ENCODE results near the gene ITPRID1. TPM values are rescaled to one million over a fixed set of nuclear protein-coding genes. Genes with fewer than 3 reads are reported as not detected.

Gene ITPRID1
- total RNA-seq, 1 donor from 2014 or later: not detected

DNA sequence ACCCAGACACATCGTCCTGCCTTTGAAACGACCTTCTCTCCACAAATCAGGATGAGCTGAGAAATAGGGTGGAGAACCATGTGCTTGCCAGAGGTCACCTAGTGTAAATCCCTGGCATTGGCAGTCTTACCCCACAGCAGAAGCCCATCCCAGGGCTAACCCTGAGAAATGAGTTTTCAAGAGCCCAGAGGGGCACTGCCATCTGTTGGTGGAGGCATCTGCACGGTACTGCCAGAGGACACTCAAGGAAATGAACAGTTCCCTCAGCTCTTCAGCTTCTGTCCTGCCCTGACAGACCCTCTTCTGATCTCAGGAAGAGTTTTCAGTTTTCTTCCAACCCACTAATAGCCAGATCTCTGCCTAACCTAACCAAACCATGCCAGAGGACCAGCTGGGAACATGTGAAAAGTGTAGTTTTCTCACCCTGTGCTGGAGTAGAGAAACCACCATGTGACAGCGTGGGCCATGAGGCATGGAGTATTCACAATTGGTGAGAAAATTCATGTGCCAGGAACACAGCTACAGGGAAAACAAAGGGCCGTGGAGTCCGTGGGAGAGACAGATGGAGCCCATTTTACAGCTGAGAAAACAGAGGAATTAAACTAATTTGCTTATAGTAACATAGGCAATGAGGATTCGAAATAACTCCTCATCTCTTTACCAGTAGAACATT lies 37.7 kb upstream of the ITPRID1 start:
- no peaks in the 10 kb centered on the region for H3K36me3 Mint-ChIP-seq (ENCODE audit: unreplicated experiment)
- peaks cover 17% of the 10 kb centered on the region for H3K27me3 Mint-ChIP-seq (ENCODE audit: unreplicated experiment)
- no peak overlapping the region for H3K27ac Mint-ChIP-seq (ENCODE audit: unreplicated experiment)
- no peaks in the 10 kb centered on the region for H3K9me3 Mint-ChIP-seq (ENCODE audit: unreplicated experiment)
- no peak for DNase-seq (ENCODE audit: extremely low spot score, unreplicated experiment)
- TF ChIP-seq, protein P1, sequence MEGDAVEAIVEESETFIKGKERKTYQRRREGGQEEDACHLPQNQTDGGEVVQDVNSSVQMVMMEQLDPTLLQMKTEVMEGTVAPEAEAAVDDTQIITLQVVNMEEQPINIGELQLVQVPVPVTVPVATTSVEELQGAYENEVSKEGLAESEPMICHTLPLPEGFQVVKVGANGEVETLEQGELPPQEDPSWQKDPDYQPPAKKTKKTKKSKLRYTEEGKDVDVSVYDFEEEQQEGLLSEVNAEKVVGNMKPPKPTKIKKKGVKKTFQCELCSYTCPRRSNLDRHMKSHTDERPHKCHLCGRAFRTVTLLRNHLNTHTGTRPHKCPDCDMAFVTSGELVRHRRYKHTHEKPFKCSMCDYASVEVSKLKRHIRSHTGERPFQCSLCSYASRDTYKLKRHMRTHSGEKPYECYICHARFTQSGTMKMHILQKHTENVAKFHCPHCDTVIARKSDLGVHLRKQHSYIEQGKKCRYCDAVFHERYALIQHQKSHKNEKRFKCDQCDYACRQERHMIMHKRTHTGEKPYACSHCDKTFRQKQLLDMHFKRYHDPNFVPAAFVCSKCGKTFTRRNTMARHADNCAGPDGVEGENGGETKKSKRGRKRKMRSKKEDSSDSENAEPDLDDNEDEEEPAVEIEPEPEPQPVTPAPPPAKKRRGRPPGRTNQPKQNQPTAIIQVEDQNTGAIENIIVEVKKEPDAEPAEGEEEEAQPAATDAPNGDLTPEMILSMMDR (IDR thresholded peaks at IDR 0.05): no peak
- H3K4me3 Mint-ChIP-seq (ENCODE audit: unreplicated experiment): no peak overlapping the region
- H3K4me1 Mint-ChIP-seq (ENCODE audit: unreplicated experiment): no peaks in the 10 kb centered on the region

DNA sequence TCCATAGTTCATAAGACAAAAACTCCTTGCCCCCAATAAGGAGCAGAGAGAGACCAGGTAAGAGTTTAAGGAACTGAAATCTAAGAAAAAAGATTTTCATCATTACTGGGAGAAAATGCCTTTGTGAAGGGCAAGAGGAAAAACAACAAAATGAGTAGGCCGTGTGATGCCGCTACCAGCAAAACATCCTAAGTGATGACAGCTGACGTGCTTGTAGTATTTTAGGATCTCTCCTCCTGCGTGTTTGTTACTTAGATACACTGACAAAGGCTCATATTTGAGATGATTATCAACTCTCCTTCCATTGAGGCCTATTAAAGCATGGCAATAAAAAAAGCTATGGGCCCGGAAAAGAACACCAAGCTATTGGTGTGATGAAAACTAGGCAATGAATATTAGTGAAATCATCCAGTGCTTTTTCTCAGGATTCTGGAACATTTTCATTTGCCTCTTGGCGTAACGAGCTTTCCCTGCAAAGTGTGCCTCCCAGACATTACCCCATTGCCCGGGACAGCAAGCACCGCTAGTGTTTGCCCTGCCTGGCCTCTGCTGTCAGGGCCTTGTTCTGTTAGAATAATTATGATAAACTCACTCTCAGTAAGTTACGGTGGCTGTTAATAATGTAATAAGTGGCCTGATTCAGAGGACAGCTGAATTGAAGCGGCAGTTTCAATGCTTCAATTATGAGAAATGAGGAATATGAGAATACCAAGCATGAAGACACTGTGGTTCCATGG lies 36.8 kb upstream of the ITPRID1 start:
- H3K4me3 Mint-ChIP-seq (ENCODE audit: unreplicated experiment): no peak overlapping the region
- H3K4me1 Mint-ChIP-seq (ENCODE audit: unreplicated experiment): no peaks in the 10 kb centered on the region
- DNase-seq (ENCODE audit: extremely low spot score, unreplicated experiment): no peak
- no peaks in the 10 kb centered on the region for H3K9me3 Mint-ChIP-seq (ENCODE audit: unreplicated experiment)
- H3K36me3 Mint-ChIP-seq (ENCODE audit: unreplicated experiment): no peaks in the 10 kb centered on the region
- TF ChIP-seq, protein P1 (IDR thresholded peaks at IDR 0.05): no peak
- peaks cover 14% of the 10 kb centered on the region for H3K27me3 Mint-ChIP-seq (ENCODE audit: unreplicated experiment)
- no peak overlapping the region for H3K27ac Mint-ChIP-seq (ENCODE audit: unreplicated experiment)

DNA sequence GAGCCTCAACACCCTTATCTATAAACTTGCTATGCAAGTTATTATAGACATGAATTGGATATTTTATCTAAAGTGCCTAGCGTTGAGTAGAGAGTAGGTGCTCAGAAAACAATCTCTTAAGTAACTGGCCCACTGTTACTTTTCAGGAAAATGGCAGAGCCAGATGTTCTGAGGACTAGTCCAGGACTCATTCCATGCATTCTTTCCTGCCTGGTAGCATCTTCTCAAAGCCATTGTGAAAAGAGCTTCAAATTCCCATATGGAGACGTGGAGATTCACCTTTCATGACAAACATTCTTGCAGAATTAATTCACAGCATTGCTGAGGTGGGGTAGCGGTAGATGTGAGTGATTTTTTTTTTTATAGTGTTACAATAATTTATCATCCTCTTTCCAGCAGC lies 35.9 kb upstream of the ITPRID1 start:
- TF ChIP-seq, protein P1 (IDR thresholded peaks at IDR 0.05): no peak
- H3K27me3 Mint-ChIP-seq (ENCODE audit: unreplicated experiment): peaks cover 14% of the 10 kb centered on the region
- H3K4me1 Mint-ChIP-seq (ENCODE audit: unreplicated experiment): no peaks in the 10 kb centered on the region
- H3K4me3 Mint-ChIP-seq (ENCODE audit: unreplicated experiment): no peak overlapping the region
- no peak overlapping the region for H3K27ac Mint-ChIP-seq (ENCODE audit: unreplicated experiment)
- DNase-seq (ENCODE audit: extremely low spot score, unreplicated experiment): no peak
- H3K36me3 Mint-ChIP-seq (ENCODE audit: unreplicated experiment): no peaks in the 10 kb centered on the region
- H3K9me3 Mint-ChIP-seq (ENCODE audit: unreplicated experiment): no peaks in the 10 kb centered on the region

DNA sequence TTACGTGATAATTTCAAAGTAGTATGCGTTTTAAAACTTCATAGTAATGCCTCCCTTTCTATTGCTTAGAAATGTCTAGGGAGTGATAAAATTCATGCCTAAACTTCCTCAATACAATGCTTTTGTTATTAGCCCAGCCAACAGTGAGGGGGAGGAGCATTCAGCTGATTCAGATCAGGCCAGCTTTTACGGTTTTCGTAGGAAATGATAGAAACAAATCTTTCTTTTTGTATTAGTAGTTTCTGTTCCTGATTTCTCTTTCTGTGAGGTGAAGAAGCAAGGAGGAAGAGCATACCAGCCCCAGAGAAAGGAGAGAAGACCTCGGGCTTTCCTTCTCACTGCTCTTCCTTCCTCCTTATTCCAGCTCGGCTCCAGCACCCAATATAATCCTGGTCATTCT lies 35.2 kb upstream of the ITPRID1 start:
- Mint-ChIP-seq H3K4me3 (ENCODE audit: unreplicated experiment) (no peak overlapping the region), H3K36me3 (ENCODE audit: unreplicated experiment) (no peaks in the 10 kb centered on the region), H3K4me1 (ENCODE audit: unreplicated experiment) (no peaks in the 10 kb centered on the region), H3K27me3 (ENCODE audit: unreplicated experiment) (peaks cover 8% of the 10 kb centered on the region), H3K9me3 (ENCODE audit: unreplicated experiment) (no peaks in the 10 kb centered on the region), H3K27ac (ENCODE audit: unreplicated experiment) (no peak overlapping the region)
- no peak for DNase-seq (ENCODE audit: extremely low spot score, unreplicated experiment)
- TF ChIP-seq, protein P1 (IDR thresholded peaks at IDR 0.05): no peak

DNA sequence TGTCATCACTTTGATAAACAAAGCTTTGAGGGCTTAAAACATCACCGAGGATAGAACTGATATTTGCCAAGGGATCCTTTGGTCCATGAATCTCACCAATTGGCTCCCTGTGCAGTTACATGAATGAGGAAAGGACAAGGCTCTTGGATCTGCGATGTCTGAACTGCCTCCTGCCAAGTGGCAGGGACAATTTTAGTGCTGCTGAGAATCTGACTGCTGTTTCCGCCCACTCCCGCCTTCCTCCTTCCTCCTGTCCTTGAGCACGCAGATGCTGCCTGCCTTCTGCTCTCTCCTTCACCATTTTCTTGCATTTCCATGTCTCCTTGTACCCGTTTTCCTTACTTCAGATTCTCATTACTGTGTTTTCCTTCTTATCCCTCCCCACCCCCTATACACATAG lies 26.8 kb upstream of the ITPRID1 start:
- H3K4me3 Mint-ChIP-seq (ENCODE audit: unreplicated experiment): no peak overlapping the region
- H3K4me1 Mint-ChIP-seq (ENCODE audit: unreplicated experiment): no peaks in the 10 kb centered on the region
- no peaks in the 10 kb centered on the region for H3K27me3 Mint-ChIP-seq (ENCODE audit: unreplicated experiment)
- TF ChIP-seq, protein P1 (IDR thresholded peaks at IDR 0.05): no peak
- H3K27ac Mint-ChIP-seq (ENCODE audit: unreplicated experiment): no peak overlapping the region
- H3K36me3 Mint-ChIP-seq (ENCODE audit: unreplicated experiment): no peaks in the 10 kb centered on the region
- no peak for DNase-seq (ENCODE audit: extremely low spot score, unreplicated experiment)
- no peaks in the 10 kb centered on the region for H3K9me3 Mint-ChIP-seq (ENCODE audit: unreplicated experiment)
